Memory B cell (primary cell): Measurements from ENCODE around the gene BZW2.

Experiments
- ATAC-seq: fragments of 150-1000 bp; cut with Tn5 transposase; 2 replicates; pipeline ENCODE4 v1.10.0; 2021; ENCODE audit warnings: low read depth, mild to moderate bottlenecking, moderate library complexity
- DNase-seq, 2 donors: peaks; one replicate each; pipeline ENCODE4 v3.0.0; 2022; ENCODE audit warnings: low spot score in 2 of 2
- H3K27ac Mint-ChIP-seq: one replicate; pipeline ENCODE4 v1.8.0; 2022; ENCODE audit warnings: mild to moderate bottlenecking, moderate library complexity, mixed read lengths
- H3K27me3 Mint-ChIP-seq: one replicate; pipeline ENCODE4 v1.8.0; 2022; ENCODE audit warnings: mixed read lengths
- H3K36me3 Mint-ChIP-seq: one replicate; pipeline ENCODE4 v1.8.0; 2022; ENCODE audit warnings: mild to moderate bottlenecking, mixed read lengths
- H3K4me1 Mint-ChIP-seq: one replicate; pipeline ENCODE4 v1.8.0; 2022; ENCODE audit warnings: mixed read lengths
- H3K4me3 Mint-ChIP-seq: one replicate; pipeline ENCODE4 v1.8.0; 2022; ENCODE audit warnings: mild to moderate bottlenecking, moderate library complexity, mixed read lengths
- H3K9me3 Mint-ChIP-seq: one replicate; pipeline ENCODE4 v1.8.0; 2022; ENCODE audit warnings: mixed read lengths

Gene BZW2

GRCh38 chr7:16645593-16646471, at the start of gene BZW2, which contains the start of gene ANKMY2:
Gene BZW2, plus strand, starts transcription at chr7:16646181. Its CDS starts 19,263 bp downstream, at chr7:16665444.
Gene ANKMY2, minus strand, starts transcription at chr7:16645754. Its CDS starts 181 bp downstream, at chr7:16645573.
- peaks cover 41% of the 10 kb centered on the region for H3K4me1 Mint-ChIP-seq
- H3K9me3 Mint-ChIP-seq: no peaks in the 10 kb centered on the region
- H3K27me3 Mint-ChIP-seq: no peaks in the 10 kb centered on the region
- peaks cover 1% of the 10 kb centered on the region for H3K36me3 Mint-ChIP-seq
- H3K27ac Mint-ChIP-seq: peak within 1 kb of the TSS; percentile 93
- peak; percentile 89 for DNase-seq
- peak; percentile 86 for ATAC-seq
- peak within 1 kb of the TSS; percentile 99 for H3K4me3 Mint-ChIP-seq

GRCh38 chr7:16598015-16598414, 48.0 kb upstream of the BZW2 start:
- H3K27ac Mint-ChIP-seq: no peak overlapping the region
- no peaks in the 10 kb centered on the region for H3K4me1 Mint-ChIP-seq
- no peak overlapping the region for H3K4me3 Mint-ChIP-seq
- H3K36me3 Mint-ChIP-seq: peaks cover 16% of the 10 kb centered on the region
- DNase-seq: no peak
- H3K27me3 Mint-ChIP-seq: no peaks in the 10 kb centered on the region
- ATAC-seq: no peak
- no peaks in the 10 kb centered on the region for H3K9me3 Mint-ChIP-seq

GRCh38 chr7:16599860-16600259, 46.1 kb upstream of the BZW2 start:
- DNase-seq (no peak), ATAC-seq (no peak)
- no peak overlapping the region for H3K27ac Mint-ChIP-seq
- H3K4me3 Mint-ChIP-seq: no peak overlapping the region
- H3K4me1 Mint-ChIP-seq: no peaks in the 10 kb centered on the region
- peaks cover 24% of the 10 kb centered on the region for H3K36me3 Mint-ChIP-seq
- no peaks in the 10 kb centered on the region for H3K9me3 Mint-ChIP-seq
- H3K27me3 Mint-ChIP-seq: no peaks in the 10 kb centered on the region

GRCh38 chr7:16603633-16604032, 42.3 kb upstream of the BZW2 start:
- no peak for ATAC-seq
- H3K36me3 Mint-ChIP-seq: peaks cover 27% of the 10 kb centered on the region
- H3K9me3 Mint-ChIP-seq: no peaks in the 10 kb centered on the region
- no peaks in the 10 kb centered on the region for H3K27me3 Mint-ChIP-seq
- no peaks in the 10 kb centered on the region for H3K4me1 Mint-ChIP-seq
- no peak overlapping the region for H3K4me3 Mint-ChIP-seq
- H3K27ac Mint-ChIP-seq: no peak overlapping the region
- no peak for DNase-seq

GRCh38 chr7:16604054-16604453, 41.9 kb upstream of the BZW2 start:
- no peak for ATAC-seq
- no peak overlapping the region for H3K4me3 Mint-ChIP-seq
- no peak for DNase-seq
- H3K4me1 Mint-ChIP-seq: no peaks in the 10 kb centered on the region
- peaks cover 27% of the 10 kb centered on the region for H3K36me3 Mint-ChIP-seq
- H3K27ac Mint-ChIP-seq: no peak overlapping the region
- H3K9me3 Mint-ChIP-seq: no peaks in the 10 kb centered on the region
- no peaks in the 10 kb centered on the region for H3K27me3 Mint-ChIP-seq

GRCh38 chr7:16606704-16607103, 39.3 kb upstream of the BZW2 start:
- Mint-ChIP-seq H3K9me3 (no peaks in the 10 kb centered on the region), H3K4me3 (no peak overlapping the region), H3K36me3 (peaks cover 19% of the 10 kb centered on the region), H3K27ac (no peak overlapping the region), H3K27me3 (no peaks in the 10 kb centered on the region), H3K4me1 (peaks cover 11% of the 10 kb centered on the region)
- ATAC-seq (no peak), DNase-seq (no peak)

- ATAC-seq: peak; percentile 92
- no peak overlapping the region for H3K4me3 Mint-ChIP-seq
- peaks cover 11% of the 10 kb centered on the region for H3K4me1 Mint-ChIP-seq
- H3K27ac Mint-ChIP-seq: peak overlapping the region; percentile 35
- no peaks in the 10 kb centered on the region for H3K27me3 Mint-ChIP-seq
- peaks cover 7% of the 10 kb centered on the region for H3K36me3 Mint-ChIP-seq
- DNase-seq: no peak
- no peaks in the 10 kb centered on the region for H3K9me3 Mint-ChIP-seq
These were observed 36.0 kb upstream of the BZW2 start for GRCh38 chr7:16609842-16610450.

GRCh38 chr7:16611711-16612110, 34.3 kb upstream of the BZW2 start:
- Mint-ChIP-seq H3K27ac (no peak overlapping the region), H3K36me3 (peaks cover 13% of the 10 kb centered on the region), H3K9me3 (no peaks in the 10 kb centered on the region), H3K27me3 (no peaks in the 10 kb centered on the region), H3K4me3 (no peak overlapping the region), H3K4me1 (peaks cover 11% of the 10 kb centered on the region)
- ATAC-seq (no peak), DNase-seq (no peak)

- no peak for ATAC-seq
- H3K36me3 Mint-ChIP-seq: peaks cover 21% of the 10 kb centered on the region
- H3K4me3 Mint-ChIP-seq: no peak overlapping the region
- H3K27ac Mint-ChIP-seq: no peak overlapping the region
- no peak for DNase-seq
- no peaks in the 10 kb centered on the region for H3K9me3 Mint-ChIP-seq
- no peaks in the 10 kb centered on the region for H3K27me3 Mint-ChIP-seq
- peaks cover 7% of the 10 kb centered on the region for H3K4me1 Mint-ChIP-seq
These were observed 30.8 kb upstream of the BZW2 start for GRCh38 chr7:16615228-16615627.

GRCh38 chr7:16616122-16616521, 29.9 kb upstream of the BZW2 start:
- ATAC-seq (no peak), DNase-seq (no peak)
- Mint-ChIP-seq H3K9me3 (no peaks in the 10 kb centered on the region), H3K4me1 (peaks cover 7% of the 10 kb centered on the region), H3K27ac (no peak overlapping the region), H3K27me3 (no peaks in the 10 kb centered on the region), H3K4me3 (no peak overlapping the region), H3K36me3 (peaks cover 22% of the 10 kb centered on the region)

- H3K9me3 Mint-ChIP-seq: no peaks in the 10 kb centered on the region
- ATAC-seq: no peak
- H3K27me3 Mint-ChIP-seq: no peaks in the 10 kb centered on the region
These were observed 29.4 kb upstream of the BZW2 start for GRCh38 chr7:16616542-16616941.

GRCh38 chr7:16619979-16620408, 26.0 kb upstream of the BZW2 start:
- Mint-ChIP-seq H3K27me3 (no peaks in the 10 kb centered on the region), H3K4me1 (peaks cover 7% of the 10 kb centered on the region), H3K36me3 (peaks cover 31% of the 10 kb centered on the region), H3K9me3 (no peaks in the 10 kb centered on the region), H3K27ac (peak overlapping the region; percentile 62), H3K4me3 (no peak overlapping the region)
- ATAC-seq (peak; percentile 97), DNase-seq (no peak)

More at GRCh38 chr7:16616542-16616941, 29.4 kb upstream of the BZW2 start:
- no peak overlapping the region for H3K27ac Mint-ChIP-seq
- H3K4me1 Mint-ChIP-seq: peaks cover 7% of the 10 kb centered on the region
- H3K36me3 Mint-ChIP-seq: peaks cover 22% of the 10 kb centered on the region
- H3K4me3 Mint-ChIP-seq: no peak overlapping the region
- DNase-seq: no peak

- H3K4me1 Mint-ChIP-seq: no peaks in the 10 kb centered on the region
- H3K36me3 Mint-ChIP-seq: peaks cover 9% of the 10 kb centered on the region
- no peak overlapping the region for H3K27ac Mint-ChIP-seq
- no peak overlapping the region for H3K4me3 Mint-ChIP-seq
- ATAC-seq (no peak), DNase-seq (no peak)
- no peaks in the 10 kb centered on the region for H3K9me3 Mint-ChIP-seq
- H3K27me3 Mint-ChIP-seq: no peaks in the 10 kb centered on the region
These were observed 19.6 kb upstream of the BZW2 start for GRCh38 chr7:16626388-16626787.

- Mint-ChIP-seq H3K27me3 (no peaks in the 10 kb centered on the region), H3K4me3 (no peak overlapping the region), H3K27ac (no peak overlapping the region), H3K9me3 (no peaks in the 10 kb centered on the region), H3K36me3 (peaks cover 10% of the 10 kb centered on the region), H3K4me1 (no peaks in the 10 kb centered on the region)
- DNase-seq: no peak
- no peak for ATAC-seq
These were observed 18.7 kb upstream of the BZW2 start for GRCh38 chr7:16627236-16627635.
